Head of caudate nucleus (tissue), 42 donors: ENCODE results near the gene CDADC1.
A peak's percentile ranks its signal among the peaks of the same experiment; 100 is the strongest.

Experiments
- DNase-seq, 42 donors: peaks; one replicate each; pipeline versions ENCODE4 v3.0.0 to v3.0.0-alpha.2; 2020 to 2021; ENCODE audit warnings: mixed read lengths in 7 of 42
- intact Hi-C: fragments of 100-400 bp; cut with DNase I; formaldehyde crosslinking; loops from one replicate; pipeline ENCODE4 v1.15.0; 2022

The CDADC1 gene

GRCh38 chr13:49247643-49248621, at the start of gene CDADC1:
CDADC1 (plus strand) TSS chr13:49247925; CDS start chr13:49248038, 113 bp downstream.
- DNase-seq: peak; percentile 93 to 98 (median 96)
- intact Hi-C loops: no loop called here

GRCh38 chr13:49206641-49207040, 41.1 kb upstream of the CDADC1 start:
- no peak for DNase-seq
- intact Hi-C loops: no loop called here

- intact Hi-C loops: no loop called here
- no peak for DNase-seq
These were observed 39.1 kb upstream of the CDADC1 start for GRCh38 chr13:49208619-49209018.

GRCh38 chr13:49210114-49210513, 37.6 kb upstream of the CDADC1 start:
- intact Hi-C loops: no loop called here
- no peak for DNase-seq

- intact Hi-C loops: no loop called here
These were observed 37.1 kb upstream of the CDADC1 start for GRCh38 chr13:49210669-49211068.

GRCh38 chr13:49213539-49213938, 34.2 kb upstream of the CDADC1 start:
- intact Hi-C loops: no loop called here
- no peak for DNase-seq

More at GRCh38 chr13:49210669-49211068, 37.1 kb upstream of the CDADC1 start:
- no peak for DNase-seq

- intact Hi-C loops: no loop called here
- DNase-seq: peak in 22 of 42 donors; percentile 10 to 63 (median 32)
These were observed 33.5 kb upstream of the CDADC1 start for GRCh38 chr13:49213997-49214916.

- peak in 25 of 42 donors; percentile 13 to 62 (median 38) for DNase-seq
- intact Hi-C loops: no loop called here
These were observed 32.8 kb upstream of the CDADC1 start for GRCh38 chr13:49214917-49215376.

GRCh38 chr13:49216334-49216733, 31.4 kb upstream of the CDADC1 start:
- intact Hi-C loops: no loop called here
- no peak for DNase-seq

- peak in 1 of 42 donors; percentile 27 for DNase-seq
- intact Hi-C loops: no loop called here
These were observed 29.7 kb upstream of the CDADC1 start for GRCh38 chr13:49217962-49218492.

GRCh38 chr13:49218493-49219051, 29.2 kb upstream of the CDADC1 start:
- DNase-seq: peak in 1 of 42 donors; percentile 28

GRCh38 chr13:49219647-49220035, 28.1 kb upstream of the CDADC1 start:
- DNase-seq: no peak
- intact Hi-C loops: no loop called here

More at GRCh38 chr13:49218493-49219051, 29.2 kb upstream of the CDADC1 start:
- intact Hi-C loops: no loop called here

- intact Hi-C loops: no loop called here
These were observed 27.5 kb upstream of the CDADC1 start, which contains the start of gene MLNR for GRCh38 chr13:49220036-49220855. MLNR (plus strand) TSS chr13:49220338; CDS start chr13:49220338, 0 bp downstream.

GRCh38 chr13:49220856-49221589, 26.7 kb upstream of the CDADC1 start:
- peak in 1 of 42 donors; percentile 27 for DNase-seq
- intact Hi-C loops: no loop called here

More at GRCh38 chr13:49220036-49220855, 27.5 kb upstream of the CDADC1 start, which contains the start of gene MLNR:
- peak in 5 of 42 donors; percentile 13 to 39 (median 36) for DNase-seq

- peak in 1 of 42 donors; percentile 18 for DNase-seq
- intact Hi-C loops: no loop called here
These were observed 26.1 kb upstream of the CDADC1 start for GRCh38 chr13:49221590-49221965.

- DNase-seq: peak in 1 of 42 donors; percentile 17
- intact Hi-C loops: no loop called here
These were observed 22.3 kb upstream of the CDADC1 start for GRCh38 chr13:49225223-49226042.
